OCI-LY7 (cell line): Measurements from ENCODE around the gene POC1A. TPM values are rescaled to one million over a fixed set of nuclear protein-coding genes. Genes with fewer than 3 reads are reported as not detected.

ENCODE experiments used
- BruUV-seq: library from RNA; stranded (reverse); fragments of 400-500 nt; replicated peaks from 2 replicates; lab custom pipeline; 2021; lab: Mats Ljungman, UMichigan
- CTCF ChIA-PET: fragments of 300-600 bp; sonication (Branson Sonifier 250); formaldehyde crosslinking; loops from one replicate; lab custom pipeline; 2022; ENCODE audit warnings: antibody characterized with exemption; ENCODE audit not compliant: unreplicated experiment; lab: Charles Lee
- POLR2A ChIA-PET: fragments of 300-600 bp; sonication (Branson Sonifier 250); formaldehyde crosslinking; loops from one replicate; lab custom pipeline; 2022; ENCODE audit warnings: antibody characterized with exemption; lab: Charles Lee
- DNase-seq: peaks from one replicate; pipeline ENCODE4 v3.0.0-alpha.2; 2015; ENCODE audit warnings: low spot score
- H2AFZ ChIP-seq: fragments of 200-600 bp; sonication (generic), shearing (Covaris generic); 2 replicates; pipeline ENCODE4 v1.6.1; 2014; ENCODE audit warnings: mild to moderate bottlenecking, antibody characterized with exemption, low read length, moderate library complexity
- H3K27ac ChIP-seq: fragments of 200-600 bp; sonication (generic); 2 replicates; pipeline ENCODE4 v1.5.1; 2014; ENCODE audit warnings: mixed run types, low read depth, mild to moderate bottlenecking, moderate library complexity, low read length, inconsistent platforms; ENCODE audit not compliant: poor library complexity, severe bottlenecking
- H3K36me3 ChIP-seq: fragments of 200-600 bp; sonication (generic); 2 replicates; pipeline ENCODE4 v1.6.1; 2014; ENCODE audit warnings: mild to moderate bottlenecking, antibody characterized with exemption, low read length, moderate library complexity, mixed read lengths; ENCODE audit not compliant: insufficient read depth
- H3K4me1 ChIP-seq: fragments of 200-600 bp; sonication (generic); 2 replicates; pipeline ENCODE4 v1.5.1; 2014; ENCODE audit warnings: mild to moderate bottlenecking, low read length; ENCODE audit not compliant: insufficient read depth, poor library complexity, severe bottlenecking
- H3K4me2 ChIP-seq: fragments of 200-600 bp; sonication (generic); 2 replicates; pipeline ENCODE4 v1.6.1; 2014; ENCODE audit warnings: mild to moderate bottlenecking, low read length
- H3K4me3 ChIP-seq: fragments of 200-600 bp; sonication (generic); 2 replicates; pipeline ENCODE4 v1.5.1; 2014; ENCODE audit warnings: mild to moderate bottlenecking, low read depth, low read length; ENCODE audit not compliant: poor library complexity, severe bottlenecking
- H3K79me2 ChIP-seq: fragments of 200-600 bp; sonication (generic); 2 replicates; pipeline ENCODE4 v1.6.1; 2016; ENCODE audit warnings: low read depth, mild to moderate bottlenecking, low read length, moderate library complexity, mixed read lengths; ENCODE audit not compliant: insufficient read depth
- H3K9me2 ChIP-seq: fragments of 200-600 bp; sonication (generic); 2 replicates; pipeline ENCODE4 v1.6.1; 2016; ENCODE audit warnings: mild to moderate bottlenecking, low read length, mixed read lengths; ENCODE audit not compliant: insufficient read depth
- H3K9me3 ChIP-seq: fragments of 200-600 bp; sonication (generic); 2 replicates; pipeline ENCODE4 v1.6.1; 2014; ENCODE audit warnings: mild to moderate bottlenecking, mixed run types, low read length, mixed read lengths
- H4K20me1 ChIP-seq: fragments of 200-600 bp; sonication (generic); 2 replicates; pipeline ENCODE4 v1.6.1; 2014; ENCODE audit warnings: mild to moderate bottlenecking, antibody characterized with exemption, low read length, moderate library complexity, mixed read lengths; ENCODE audit not compliant: insufficient read depth
- CTCF ChIP-seq: fragments of 200-600 bp; sonication (generic); conservative IDR thresholded peaks from 2 replicates; pipeline ENCODE4 v1.5.1; 2014; ENCODE audit warnings: mild to moderate bottlenecking, antibody characterized with exemption, low read length, moderate library complexity, mixed read lengths
- EZH2phosphoT487 ChIP-seq: fragments of 200-600 bp; sonication (generic); IDR thresholded peaks from 2 replicates; pipeline ENCODE4 v1.6.1; 2018; ENCODE audit warnings: low read depth, borderline replicate concordance, mild to moderate bottlenecking, mixed run types, antibody characterized with exemption, low read length, moderate library complexity, mixed read lengths
- intact Hi-C: fragments of 100-400 bp; cut with micrococcal nuclease; formaldehyde crosslinking; loops from one replicate; pipeline ENCODE4 v1.10.0; 2022; ENCODE audit not compliant: unreplicated experiment
- total RNA-seq, 2 experiments: library from RNA; depleted of rRNA in 1 of 2; stranded (reverse); fragments of >200 nt in 1 of 2; shearing (Covaris generic) in 1 of 2; gene quantifications; 2 replicates each; pipeline ENCODE4 v1.2.3, GENCODE V29; 2014 to 2022

Gene POC1A
- total RNA-seq, 2 experiments from 2014 or later: 40.0 to 41.0 TPM

GRCh38 chr3:52088445-52089367 lies 65.5 kb downstream of the POC1A start:
- intact Hi-C loops: no loop called here
- Histone ChIP-seq H3K4me3 (no peak overlapping the region), H3K36me3 (peaks cover 28% of the 10 kb centered on the region; the same call in 1 of the 2 replicates), H3K79me2 (no peaks in the 10 kb centered on the region), H4K20me1 (no peaks in the 10 kb centered on the region), H3K9me3 (no peaks in the 10 kb centered on the region), H3K4me1 (peaks cover 7% of the 10 kb centered on the region), H3K27ac (no peak overlapping the region), H2AFZ (no peak overlapping the region), H3K4me2 (no peak overlapping the region), H3K9me2 (no peaks in the 10 kb centered on the region)
- TF ChIP-seq CTCF (no peak), EZH2phosphoT487 (no peak)
- ChIA-PET CTCF (no interaction called here), POLR2A (no interaction called here)
- no peak for DNase-seq
- no TSS peak for BruUV-seq

DNA sequence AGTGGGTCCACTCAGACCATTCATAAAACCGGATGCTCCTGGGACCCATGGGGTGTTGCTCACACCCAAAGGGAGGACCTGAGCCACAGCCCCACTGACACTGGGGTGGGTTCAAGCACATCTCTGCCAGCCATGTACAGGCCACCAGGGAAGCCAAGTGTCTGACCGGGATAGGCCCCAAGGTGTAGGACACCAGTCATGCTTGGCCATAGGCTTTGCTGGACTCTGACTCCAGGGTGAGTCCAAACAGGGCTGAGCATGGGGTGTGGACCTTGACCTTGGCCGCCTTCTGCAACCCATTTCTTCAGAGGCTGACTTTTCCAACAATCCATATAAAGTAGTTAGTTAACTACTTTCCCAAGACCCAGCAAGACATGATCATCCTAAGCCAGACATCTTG lies 66.5 kb downstream of the POC1A start:
- H3K4me2 ChIP-seq: no peak overlapping the region
- ChIA-PET CTCF (no interaction called here), POLR2A (interaction anchor here (0.7 kb wide), 1 partner anchor 66 kb away, joined by 3 read pairs; no protein-coding TSS in a partner anchor)
- TF ChIP-seq CTCF (no peak), EZH2phosphoT487 (no peak)
- DNase-seq: no peak
- intact Hi-C loops: no loop called here
- H3K9me2 ChIP-seq: no peaks in the 10 kb centered on the region
- no peaks in the 10 kb centered on the region for H3K9me3 ChIP-seq
- no peak overlapping the region for H2AFZ ChIP-seq
- H3K79me2 ChIP-seq: no peaks in the 10 kb centered on the region
- H3K36me3 ChIP-seq: peaks cover 19% of the 10 kb centered on the region; the same call in 1 of the 2 replicates
- no peak overlapping the region for H3K27ac ChIP-seq
- no peaks in the 10 kb centered on the region for H4K20me1 ChIP-seq
- peaks cover 7% of the 10 kb centered on the region for H3K4me1 ChIP-seq
- H3K4me3 ChIP-seq: no peak overlapping the region
- BruUV-seq: no TSS peak
